SK-N-MC (cell line): ENCODE results near the gene UBA6.

Experiments used
- EZH2 ChIP-seq: fragments of 200-600 bp; sonication (generic); IDR thresholded peaks from one replicate; pipeline ENCODE4 v1.6.1; 2017; ENCODE audit warnings: antibody characterized with exemption
- POLR2AphosphoS5 ChIP-seq: IDR thresholded peaks from 2 replicates; pipeline ENCODE4 v1.6.1; 2012; ENCODE audit warnings: mild to moderate bottlenecking, low read depth, low read length, borderline replicate concordance

GRCh38 chr4:67744561-67745283 lies 43.8 kb upstream of the UBA6 start:
- no peak for TF ChIP-seq POLR2AphosphoS5
- no peak for TF ChIP-seq EZH2
